Upper lobe of left lung (tissue), 4 donors: Measurements from ENCODE around the gene SLC26A1.

Experiments
- POLR2AphosphoS5 ChIP-seq, 2 donors: sonication (generic); formaldehyde crosslinking; IDR thresholded peaks; one replicate each; pipeline ENCODE4 v1.5.1; 2017; ENCODE audit warnings: antibody characterized with exemption in 2 of 2
- TF ChIP-seq, protein P1 (sequence below), 6 experiments: fragments of 450-650 bp in 4 of 6; fragments of 200-600 bp in 2 of 6; sonication (generic) in 2 of 6; IDR thresholded peaks; one replicate each; pipeline ENCODE4 v1.5.1; 2016 to 2019; ENCODE audit warnings: antibody characterized with exemption in 6 of 6

DNA sequence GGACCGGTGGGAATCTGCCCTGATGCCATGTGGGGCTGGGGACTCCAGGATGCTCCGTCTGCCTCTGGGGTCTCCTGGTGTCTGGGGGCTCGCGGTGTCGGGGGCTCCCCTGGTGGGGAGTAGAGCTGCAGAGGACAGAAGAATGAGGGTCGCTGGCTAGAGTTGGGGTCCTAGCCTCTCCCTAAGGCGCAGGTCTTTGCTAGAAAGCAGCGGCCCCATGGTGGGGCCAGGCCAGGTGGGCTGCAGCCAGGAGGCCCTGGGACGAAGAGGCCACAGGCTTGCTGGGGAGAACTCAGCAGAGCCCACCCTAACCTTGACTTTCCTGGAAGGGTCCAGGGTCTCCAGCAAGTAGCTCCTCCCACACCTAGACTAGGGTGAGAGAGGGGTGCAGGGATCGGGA, 39.7 kb upstream of the SLC26A1 start:
- TF ChIP-seq, protein P1, sequence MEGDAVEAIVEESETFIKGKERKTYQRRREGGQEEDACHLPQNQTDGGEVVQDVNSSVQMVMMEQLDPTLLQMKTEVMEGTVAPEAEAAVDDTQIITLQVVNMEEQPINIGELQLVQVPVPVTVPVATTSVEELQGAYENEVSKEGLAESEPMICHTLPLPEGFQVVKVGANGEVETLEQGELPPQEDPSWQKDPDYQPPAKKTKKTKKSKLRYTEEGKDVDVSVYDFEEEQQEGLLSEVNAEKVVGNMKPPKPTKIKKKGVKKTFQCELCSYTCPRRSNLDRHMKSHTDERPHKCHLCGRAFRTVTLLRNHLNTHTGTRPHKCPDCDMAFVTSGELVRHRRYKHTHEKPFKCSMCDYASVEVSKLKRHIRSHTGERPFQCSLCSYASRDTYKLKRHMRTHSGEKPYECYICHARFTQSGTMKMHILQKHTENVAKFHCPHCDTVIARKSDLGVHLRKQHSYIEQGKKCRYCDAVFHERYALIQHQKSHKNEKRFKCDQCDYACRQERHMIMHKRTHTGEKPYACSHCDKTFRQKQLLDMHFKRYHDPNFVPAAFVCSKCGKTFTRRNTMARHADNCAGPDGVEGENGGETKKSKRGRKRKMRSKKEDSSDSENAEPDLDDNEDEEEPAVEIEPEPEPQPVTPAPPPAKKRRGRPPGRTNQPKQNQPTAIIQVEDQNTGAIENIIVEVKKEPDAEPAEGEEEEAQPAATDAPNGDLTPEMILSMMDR (IDR thresholded peaks at IDR 0.05) = no peak
- TF ChIP-seq POLR2AphosphoS5 (IDR thresholded peaks at IDR 0.05) = no peak
